CD1c-positive myeloid dendritic cell (primary cell): Measurements from ENCODE around the gene SUFU.
A peak's percentile ranks its signal among the peaks of the same experiment; 100 is the strongest.
"Not testable (repeated sequence)": the region's sequence is repeated elsewhere in the genome, so short reads cannot be mapped to it uniquely, and the experiment has no call there.

Source experiments
- DNase-seq: peaks from one replicate; pipeline ENCODE4 v3.0.0-alpha.2; 2016; ENCODE audit errors: extremely low spot score

Gene SUFU

DNA sequence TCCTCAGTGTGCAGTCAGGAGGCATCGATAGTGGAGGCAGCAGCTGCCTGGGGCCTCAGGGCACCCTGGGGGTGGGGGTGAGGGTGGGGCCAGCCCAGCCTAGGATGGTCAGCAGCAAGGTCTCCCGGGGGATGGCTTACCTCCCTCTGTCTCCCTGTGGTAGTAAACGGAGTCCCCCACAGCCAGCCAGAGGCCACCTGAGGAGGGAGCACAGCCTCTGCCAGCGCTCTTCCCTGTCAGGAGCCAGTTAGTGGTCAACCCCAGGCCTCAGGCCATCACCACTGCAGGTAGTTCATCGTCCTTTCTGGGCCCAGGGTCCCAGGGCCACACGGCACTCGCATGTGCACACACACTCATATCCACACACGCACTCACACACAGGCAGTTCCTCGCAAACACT, 23.4 kb upstream of the SUFU start:
- DNase-seq = no peak

DNA sequence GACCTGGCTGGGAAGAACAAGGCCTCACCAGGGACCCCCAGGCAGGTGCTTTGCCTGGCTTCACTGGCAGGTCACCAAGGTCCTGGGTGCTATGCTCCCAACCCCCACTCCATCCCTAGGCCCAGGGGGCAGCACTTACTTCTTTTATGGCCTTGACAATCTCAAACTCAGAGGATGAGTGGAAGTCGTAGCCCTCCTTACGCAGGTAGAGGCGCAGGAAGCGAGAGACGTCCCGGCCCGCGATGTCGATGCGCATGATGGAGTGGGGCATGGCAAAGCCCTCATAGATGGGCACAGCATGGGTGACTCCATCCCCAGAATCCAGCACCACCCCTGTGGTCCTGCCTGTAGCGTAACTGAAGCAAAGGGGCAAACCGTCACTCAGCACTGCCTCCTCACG, 19.8 kb upstream of the SUFU start:
- DNase-seq = no peak

DNA sequence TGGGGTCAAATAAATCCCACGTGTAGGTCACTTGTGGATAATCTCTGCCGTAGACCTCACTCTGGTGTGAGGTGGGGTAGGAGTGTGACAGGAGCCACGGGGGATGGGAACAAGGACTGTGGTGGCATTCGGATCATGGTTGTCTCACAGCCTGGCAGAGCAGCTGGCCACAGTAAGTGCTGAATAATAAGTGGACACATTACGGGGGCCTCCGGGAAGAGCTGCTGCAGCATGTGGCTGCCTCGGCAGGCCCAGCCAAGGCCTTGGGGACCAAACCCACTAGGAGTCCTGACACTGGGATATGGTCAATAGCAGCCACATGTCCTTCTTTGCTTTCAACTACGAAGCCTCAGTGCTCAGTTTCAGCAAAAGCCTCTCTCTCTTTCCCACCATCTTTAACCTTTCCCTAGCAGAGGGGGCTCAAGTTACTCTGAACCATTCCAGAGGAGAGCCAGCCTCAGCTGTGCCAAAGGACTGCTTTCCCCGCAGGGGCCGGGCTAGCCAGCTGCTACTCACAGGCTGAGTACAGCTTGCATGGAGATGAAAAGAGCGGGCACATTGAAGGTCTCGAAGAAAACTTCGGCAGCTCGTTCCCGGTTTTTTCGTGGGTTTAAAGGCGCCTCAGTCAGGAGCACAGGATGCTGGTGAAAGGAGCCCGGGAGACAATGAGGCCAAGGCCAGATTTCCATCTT, 18.5 kb upstream of the SUFU start:
- no peak for DNase-seq

DNA sequence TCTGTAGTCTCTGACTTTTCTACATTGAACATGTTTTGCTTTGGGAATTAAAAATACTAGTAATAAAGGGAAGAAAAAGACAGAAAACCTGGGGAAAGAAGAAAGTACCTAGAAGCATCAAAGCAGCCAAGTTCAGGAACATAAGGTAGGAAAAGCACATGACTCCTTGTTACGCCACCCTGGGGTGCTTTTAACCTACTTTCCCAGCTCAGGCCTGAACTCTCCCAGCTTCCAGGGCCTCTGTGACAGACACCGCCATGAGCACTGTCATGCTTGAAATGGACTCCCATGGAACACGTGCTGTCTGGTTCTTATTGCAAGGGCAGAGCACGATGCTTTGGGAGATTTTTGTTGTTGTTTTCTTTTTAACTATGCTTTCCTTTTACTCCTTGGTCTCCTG, 12.6 kb upstream of the SUFU start:
- no peak for DNase-seq

DNA sequence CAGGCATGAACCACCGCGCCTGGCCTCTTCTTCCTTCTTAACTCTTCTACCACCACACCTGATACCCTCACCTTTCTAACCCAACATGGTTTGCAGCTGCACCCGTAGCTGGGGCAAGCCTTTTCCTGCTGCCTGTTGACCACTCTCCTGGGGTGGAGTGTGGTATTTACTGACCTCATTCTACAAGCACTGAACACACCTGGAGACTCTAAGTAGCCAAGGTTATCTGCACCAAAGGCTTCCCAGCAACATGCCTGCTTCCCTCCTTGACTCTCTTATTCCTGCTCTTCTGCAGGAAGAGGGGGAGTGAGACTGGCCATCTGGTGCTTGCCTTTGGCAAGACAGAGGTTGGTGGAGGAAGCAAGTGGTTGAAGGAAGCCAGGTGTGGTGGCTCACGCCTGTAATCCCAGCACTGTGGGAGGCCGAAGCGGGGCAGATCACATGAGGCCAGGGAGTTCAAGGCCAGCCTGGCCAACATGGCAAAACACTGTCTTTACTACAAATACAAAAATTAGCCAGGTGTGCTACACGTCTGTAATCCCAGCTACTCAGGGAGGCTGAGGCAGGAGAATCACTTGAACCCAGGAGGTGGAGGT, 11.3 kb upstream of the SUFU start:
- DNase-seq = no peak

DNA sequence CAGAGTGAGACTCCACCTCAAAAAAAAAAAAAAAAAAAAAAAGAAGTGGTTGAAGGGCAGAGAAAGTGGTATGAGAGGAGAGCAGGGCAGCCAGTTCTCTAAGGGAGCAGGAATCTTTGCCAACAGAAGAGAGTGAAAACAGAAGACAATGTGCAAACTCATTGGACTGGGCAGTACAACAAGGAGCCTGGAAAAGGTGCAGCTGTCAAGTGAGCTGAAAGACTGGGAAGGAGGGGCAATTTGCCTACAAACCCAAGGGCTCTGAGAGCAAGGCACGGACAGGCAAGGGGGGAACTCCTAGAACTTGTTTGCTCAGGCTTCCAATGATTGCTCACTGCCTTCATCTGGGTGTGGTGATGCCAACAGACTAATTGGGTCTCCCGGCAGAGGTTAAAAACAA, 10.8 kb upstream of the SUFU start:
- no peak for DNase-seq

DNA sequence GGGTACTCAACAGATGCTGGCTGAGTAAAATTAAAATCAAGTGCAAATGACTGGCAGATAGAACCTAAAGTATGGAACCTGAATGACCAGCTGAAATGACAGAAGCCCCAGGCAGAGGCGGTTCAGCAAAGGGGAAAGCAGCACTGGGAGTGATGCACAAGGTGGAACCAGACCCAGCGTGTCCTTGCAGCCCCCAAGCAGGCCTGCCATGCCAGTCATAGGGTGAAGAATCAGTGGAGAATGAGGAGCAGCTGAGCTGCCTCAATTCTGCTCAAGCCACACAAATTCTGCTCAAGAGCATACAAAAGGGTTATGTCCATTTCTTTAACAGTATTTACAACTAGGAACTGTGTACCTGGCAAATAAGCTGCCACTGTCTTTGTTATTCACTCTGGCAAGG, 10.0 kb upstream of the SUFU start:
- DNase-seq = no peak

DNA sequence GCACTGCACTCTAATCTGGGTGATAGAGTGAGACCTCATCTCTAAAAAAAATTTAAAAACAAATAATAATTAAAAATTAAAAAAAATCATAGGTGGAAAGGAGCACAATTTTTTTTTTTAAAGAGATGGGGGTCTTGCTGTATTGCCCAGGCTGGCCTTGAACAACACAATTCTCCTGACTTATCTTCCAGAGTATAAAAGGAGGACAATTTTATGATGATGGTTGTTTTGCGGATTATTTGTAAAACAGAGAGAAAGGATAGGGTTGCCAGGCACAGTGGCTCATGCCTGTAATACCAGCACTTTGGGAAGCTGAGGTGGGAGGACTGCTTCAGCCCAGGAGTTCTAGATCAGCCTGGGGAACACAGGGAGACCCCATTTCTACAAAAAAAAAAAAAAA, 6.2 kb upstream of the SUFU start:
- DNase-seq = no peak

DNA sequence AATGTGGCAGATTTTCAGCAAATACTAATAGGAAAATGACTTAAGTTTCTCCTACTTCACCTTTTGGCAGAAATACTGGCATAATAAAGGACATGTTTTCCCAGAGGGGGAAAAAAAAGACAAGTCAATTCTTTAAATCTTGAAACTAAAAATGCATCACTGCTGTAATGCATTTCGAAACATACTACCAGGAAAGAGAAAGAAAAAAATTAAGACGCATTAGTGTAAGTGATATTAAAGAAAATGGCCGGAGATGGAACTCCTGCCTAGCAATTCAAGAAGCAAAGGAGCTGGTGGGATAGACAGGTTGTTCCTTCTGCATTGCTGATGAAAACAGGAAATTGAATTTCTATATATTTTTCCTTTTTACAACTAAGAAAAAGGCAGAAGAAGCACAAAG, 4.4 kb upstream of the SUFU start:
- no peak for DNase-seq

DNA sequence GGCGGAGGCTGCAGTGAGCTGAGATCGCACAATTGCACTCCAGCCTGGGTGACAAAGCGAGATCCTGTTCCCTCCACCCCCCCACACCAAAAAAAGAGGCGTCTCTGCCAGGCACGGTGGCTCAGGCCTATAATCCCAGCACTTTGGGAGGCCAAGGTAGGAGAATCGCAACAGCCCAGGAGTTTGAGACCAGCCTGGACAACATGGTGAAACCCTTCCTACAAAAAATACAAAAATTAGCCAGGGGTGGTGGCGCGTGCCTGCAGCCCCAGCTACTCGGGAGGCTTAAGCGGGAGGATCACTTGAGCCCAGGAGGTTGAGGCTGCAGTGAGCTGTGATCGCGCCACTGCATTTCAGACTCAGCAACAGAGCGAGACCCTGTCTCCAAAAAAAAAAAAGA, 3.1 kb upstream of the SUFU start:
- not testable (repeated sequence) for DNase-seq

DNA sequence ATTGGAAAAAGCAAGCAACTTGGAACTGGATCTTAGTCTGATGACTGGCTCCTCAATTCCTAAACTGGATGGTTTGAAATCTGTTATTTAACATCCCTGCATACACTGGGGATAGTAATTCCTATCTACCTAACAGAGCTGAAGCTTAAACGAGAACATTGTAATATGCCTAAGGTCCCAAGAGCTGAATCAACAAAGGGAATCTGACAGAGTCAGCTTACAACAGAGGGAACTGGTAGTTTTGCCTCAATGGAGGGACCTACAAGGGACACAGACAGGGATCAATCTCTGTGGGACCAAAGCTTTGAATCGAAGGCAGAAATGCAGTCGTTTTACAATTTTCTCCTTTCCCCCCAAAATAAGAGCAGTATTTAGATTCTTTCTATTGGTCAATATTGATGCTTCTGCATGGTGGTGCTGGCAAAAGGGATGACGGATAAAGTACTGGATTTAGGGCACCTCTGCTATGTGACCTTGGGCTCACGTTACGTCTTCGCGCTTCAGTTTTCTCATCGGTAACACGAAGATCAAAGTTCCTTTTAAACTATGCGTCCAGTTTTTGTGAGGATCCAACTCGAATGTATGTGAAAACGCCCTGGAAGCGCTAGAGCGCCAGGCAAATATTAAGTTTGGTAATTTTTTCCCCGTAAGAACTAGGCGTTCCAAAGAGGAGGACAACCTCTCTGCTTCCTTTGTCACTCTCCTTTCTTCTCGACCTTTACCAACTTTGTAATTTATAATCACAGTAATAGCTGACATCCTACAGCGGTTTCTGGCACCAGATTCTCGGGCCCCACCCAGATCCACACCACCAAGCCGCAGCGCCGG, 2.4 kb upstream of the SUFU start:
- DNase-seq = peak; percentile 22

DNA sequence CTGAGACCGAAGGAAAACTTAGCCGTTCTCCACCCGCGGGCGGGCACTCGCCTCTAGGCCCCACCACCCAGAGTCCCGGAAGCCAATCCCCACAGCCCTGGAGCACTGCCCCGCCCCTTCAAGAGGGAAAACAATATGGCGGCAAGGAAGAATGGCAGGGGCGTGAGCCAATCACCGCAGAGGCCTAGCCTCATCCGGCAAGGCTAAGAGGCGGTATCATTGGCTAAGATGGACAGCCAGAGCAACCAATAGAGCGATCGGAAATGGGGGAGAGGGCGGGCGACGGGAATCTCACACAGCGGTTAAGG, 1.8 kb upstream of the SUFU start:
- DNase-seq = peak; percentile 99

DNA sequence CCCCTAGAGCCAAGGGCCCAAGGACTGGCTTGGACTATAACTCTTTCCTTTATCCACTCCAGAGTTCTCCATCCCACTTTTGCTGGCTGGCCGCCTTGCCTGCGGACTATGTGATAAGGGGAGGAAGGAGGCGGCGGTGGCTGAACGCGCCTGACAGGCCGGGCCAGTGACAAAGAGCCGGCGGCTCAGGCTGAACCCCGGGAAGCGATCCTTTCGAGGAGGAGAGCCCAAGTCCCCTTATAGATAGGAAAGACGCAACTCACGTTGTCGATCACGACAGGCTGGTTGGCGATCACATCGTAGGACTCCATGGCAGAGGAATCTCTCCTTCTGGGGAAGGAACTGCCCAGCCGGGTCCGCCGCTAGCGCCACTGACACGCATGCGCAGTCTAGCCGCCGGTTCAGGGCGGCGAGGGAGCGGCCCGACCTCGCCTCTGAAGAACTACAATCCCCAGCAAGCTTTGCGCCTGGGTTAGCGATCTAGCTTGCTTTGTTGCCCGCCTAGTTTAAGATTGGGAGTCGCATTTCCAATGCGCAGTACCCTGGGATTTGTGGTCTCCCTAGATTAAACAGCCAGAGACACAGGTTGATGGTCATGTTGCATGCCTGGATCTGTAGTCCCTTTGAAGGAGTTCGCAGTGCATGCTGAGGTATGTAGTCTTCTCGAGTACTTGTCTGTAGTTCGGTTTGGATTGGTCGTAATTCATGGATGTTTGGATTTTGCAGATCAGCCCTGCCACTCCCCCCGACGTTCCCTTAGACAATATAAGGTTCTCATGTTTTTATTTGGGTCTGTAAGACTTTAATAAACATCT, 1.2 kb upstream of the SUFU start, which contains the start of gene ACTR1A:
ACTR1A (minus strand) TSS at position 376 of the 815 bp plus-strand sequence; CDS start at position 311, 65 bp downstream.
- peak; percentile 98 for DNase-seq

DNA sequence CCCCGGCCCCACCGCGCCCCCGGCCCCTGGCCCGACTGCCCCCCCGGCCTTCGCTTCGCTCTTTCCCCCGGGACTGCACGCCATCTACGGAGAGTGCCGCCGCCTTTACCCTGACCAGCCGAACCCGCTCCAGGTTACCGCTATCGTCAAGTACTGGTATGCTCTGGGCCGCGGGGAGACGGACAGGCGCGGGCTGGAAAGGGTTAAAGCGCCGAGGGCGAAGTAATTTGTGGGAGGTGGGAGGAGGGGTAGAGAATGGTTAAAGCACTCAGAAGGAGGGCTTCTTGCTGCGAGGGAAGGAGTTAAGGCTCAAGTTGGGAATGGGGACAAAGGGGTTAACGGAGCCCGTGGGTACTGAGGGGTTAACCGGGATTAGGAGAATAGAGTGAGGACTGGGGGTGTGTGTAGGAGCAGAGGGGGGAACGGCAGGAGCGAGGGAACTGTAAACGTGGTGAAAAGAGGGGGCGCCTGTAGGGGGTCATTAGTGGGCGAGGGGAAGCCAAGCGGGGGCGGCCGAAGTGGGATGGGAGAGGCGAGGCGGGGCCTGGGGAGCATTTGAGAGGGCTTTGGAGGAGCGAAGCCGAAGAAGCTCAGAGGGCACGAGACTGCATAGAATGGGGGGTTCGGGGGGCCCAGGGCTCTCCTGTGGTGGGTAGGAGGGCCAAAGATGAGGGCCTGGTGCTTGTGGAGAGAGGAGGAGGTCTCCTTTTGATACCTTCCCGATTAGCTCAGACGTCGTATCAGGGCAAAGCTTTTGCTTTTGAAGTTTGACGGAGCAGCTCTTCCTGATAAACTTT, 605 bp downstream of the SUFU start:
- DNase-seq = peak; percentile 67

DNA sequence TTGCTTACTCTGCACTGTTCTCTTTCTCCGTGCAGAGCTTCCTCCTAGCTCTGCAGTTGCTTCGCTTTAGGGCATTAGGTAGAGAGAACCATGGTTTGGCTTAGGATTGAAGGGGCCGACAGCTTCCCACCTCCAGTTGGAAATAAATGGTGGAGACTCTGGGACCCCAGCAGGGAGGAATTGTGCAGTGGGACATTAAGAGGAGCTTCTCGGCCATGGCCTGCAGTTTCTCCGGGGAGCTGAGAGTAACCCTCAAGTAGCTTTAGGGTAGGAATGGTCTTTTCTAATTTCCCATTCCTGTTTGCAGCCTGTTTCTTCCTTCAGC, 1.2 kb downstream of the SUFU start:
- no peak for DNase-seq

DNA sequence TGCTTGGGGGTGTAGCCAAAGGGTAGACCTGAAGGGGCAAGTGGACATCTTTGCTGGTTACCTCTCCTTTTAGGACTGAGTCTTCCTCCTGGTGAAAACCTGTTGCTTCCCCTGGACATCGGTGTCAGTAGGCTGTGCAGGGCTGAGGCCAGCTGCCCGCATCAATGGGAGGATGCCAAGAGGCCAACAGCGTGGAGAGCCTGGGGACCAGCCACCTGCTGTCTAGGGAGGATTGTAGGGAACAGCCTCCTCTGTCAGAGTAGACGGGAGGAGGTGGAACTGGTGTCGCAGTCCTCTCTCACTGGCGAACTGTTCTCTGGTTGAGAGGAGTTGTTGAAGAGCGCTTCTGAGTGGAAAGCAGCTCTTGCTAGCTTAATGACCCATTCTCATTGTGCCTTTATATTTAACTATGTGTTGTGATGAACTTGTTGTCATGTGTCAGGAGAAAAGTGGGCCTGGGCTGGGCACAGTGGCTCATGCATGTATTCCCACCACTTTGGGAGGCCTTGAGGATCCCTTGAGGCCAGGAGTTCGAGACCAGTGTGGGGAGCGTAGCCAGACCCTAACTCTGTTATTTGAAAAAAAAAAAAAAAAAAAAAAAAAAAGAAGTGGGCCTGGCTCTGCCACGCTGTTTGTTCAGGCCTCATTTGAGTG, 1.8 kb downstream of the SUFU start:
- DNase-seq = no peak

DNA sequence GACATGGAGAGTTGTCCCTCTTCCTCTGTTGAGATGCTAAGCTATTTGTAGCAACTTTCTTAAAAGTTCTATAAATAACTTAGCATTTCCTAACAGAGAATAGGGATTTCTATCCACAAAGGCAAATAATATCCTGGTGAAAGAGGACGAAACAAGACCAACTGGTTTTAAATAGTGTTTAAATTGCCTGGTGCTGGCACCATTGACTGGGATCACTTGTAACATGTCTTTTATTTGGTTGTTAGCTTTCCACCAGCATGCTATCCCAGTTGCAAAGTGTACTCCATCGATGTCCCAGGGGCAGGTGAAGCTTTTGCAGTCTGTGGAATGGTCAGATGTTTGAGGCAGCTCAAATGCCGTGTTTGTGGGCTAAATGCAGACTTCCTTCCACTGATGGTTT, 3.7 kb downstream of the SUFU start:
- DNase-seq = no peak

DNA sequence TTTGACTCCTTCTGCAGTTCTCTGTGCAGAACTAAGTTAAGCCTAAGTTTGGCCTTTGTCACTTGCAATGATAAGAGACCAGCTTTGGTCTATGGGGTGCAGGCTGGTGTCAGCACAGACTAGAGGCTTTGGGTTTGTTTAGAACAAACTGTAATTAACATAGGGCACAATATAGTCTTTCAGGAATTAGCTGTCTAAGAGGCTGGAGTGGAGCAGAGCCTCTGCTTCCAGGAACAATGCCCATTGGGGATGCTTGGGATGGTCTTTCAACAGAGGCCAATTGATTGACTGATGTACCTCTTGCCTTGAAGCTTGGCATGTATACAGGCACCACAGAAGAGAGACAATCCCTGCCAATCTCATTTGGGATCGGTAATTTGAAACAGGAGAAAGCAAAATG, 4.7 kb downstream of the SUFU start:
- no peak for DNase-seq

DNA sequence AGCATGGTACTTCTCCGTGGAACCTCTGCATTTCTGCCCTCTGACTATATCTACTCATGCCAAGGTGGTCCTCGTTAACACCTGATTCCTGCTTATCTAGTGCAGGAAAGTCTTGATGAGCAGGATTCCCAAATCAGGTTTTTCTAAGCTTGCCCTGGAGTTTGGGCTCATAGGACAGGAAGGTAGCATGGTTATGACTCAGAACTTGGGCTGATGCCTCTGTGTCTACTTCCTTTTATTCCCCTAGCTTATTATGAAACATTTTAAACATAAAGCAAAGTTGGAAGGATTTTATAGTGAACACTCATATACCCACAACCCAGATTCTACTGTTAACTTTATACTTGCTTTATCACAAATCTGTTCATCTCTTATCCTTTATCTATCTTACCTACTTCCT, 5.6 kb downstream of the SUFU start:
- DNase-seq = peak; percentile 74

DNA sequence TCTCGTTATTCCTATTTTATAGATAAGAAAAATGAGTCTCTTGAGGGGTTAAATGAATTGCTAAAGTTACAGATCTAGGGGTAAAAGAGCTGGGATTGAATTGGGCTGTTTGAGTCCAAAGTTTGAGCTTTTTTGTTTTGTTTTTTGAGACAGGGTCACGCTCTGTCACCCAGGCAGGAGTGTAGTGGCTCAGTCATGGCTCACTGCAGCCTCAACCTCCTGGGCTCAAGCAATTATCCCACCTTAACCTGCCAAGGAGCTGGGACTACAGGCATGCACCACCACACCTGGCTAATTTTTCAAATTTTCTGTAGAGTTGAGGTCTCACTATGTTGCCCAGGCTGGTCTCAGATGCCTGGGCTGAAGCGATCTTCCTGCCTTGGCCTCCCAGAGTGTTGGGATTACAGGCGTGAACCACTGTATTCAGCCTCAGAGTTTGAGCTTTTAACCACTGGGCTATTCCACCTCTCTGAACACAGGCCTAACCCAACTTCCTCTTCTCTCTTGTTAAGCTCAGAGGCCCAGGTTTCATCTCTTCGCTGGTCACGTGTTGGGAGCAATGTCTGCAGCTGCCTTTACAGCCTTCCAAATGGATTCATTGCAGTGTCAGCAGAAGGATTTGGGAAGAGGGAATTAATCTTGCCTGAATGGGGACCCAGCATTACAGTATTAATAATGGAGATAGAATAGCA, 8.0 kb downstream of the SUFU start:
- peak; percentile 47 for DNase-seq
